ENCODE results near the gene NCBP2. TPM values are rescaled to one million over a fixed set of nuclear protein-coding genes. Genes with fewer than 3 reads are reported as not detected.

The NCBP2 gene
- total RNA-seq, 1 experiment from 2014 or later: 120 TPM

- Histone ChIP-seq H3K79me2 (ENCODE audit: insufficient read depth, low read length) (no peaks in the 10 kb centered on the region), H2BK120ac (ENCODE audit: low read depth, low read length, poor library complexity, severe bottlenecking) (no peak overlapping the region), H2BK20ac (ENCODE audit: low read depth, low read length, poor library complexity, severe bottlenecking) (no peak overlapping the region), H3K18ac (ENCODE audit: insufficient read length, low read depth, low read length) (no peak overlapping the region), H3T11ph (ENCODE audit: low read length) (no peak overlapping the region), H2AK5ac (ENCODE audit: insufficient read length, low read length) (no peak overlapping the region), H3K4me2 (ENCODE audit: insufficient read depth, insufficient read length, low read length) (no peak overlapping the region), H3K4me1 (ENCODE audit: insufficient read depth, low read length) (no peaks in the 10 kb centered on the region), H3K79me1 (ENCODE audit: insufficient read depth, low read depth, low read length, poor library complexity, severe bottlenecking) (no peaks in the 10 kb centered on the region), H2AFZ (ENCODE audit: low read length) (no peak overlapping the region), H4K5ac (ENCODE audit: insufficient read length, low read depth, low read length) (no peak overlapping the region), H4K8ac (replicated peaks; ENCODE audit: insufficient read length, low read depth, low read length) (no peak overlapping the region), H4K20me1 (ENCODE audit: control insufficient read depth, insufficient read depth, insufficient read length) (no peaks in the 10 kb centered on the region), H3K56ac (ENCODE audit: insufficient read length, low read depth, low read length) (no peak overlapping the region), H3K9me3 (ENCODE audit: control insufficient read depth, low read depth, low read length) (no peaks in the 10 kb centered on the region), H2BK12ac (ENCODE audit: insufficient read length, low read depth, low read length) (no peak overlapping the region), H3K23me2 (ENCODE audit: insufficient read length, low read depth, low read length, poor library complexity, severe bottlenecking) (no peaks in the 10 kb centered on the region), H3K27ac (ENCODE audit: insufficient read length, low read depth, low read length) (no peak overlapping the region), H3K27me3 (ENCODE audit: insufficient read depth, low read length) (no peaks in the 10 kb centered on the region), H3K23ac (ENCODE audit: insufficient read length, low read depth, low read length) (no peak overlapping the region), H3K9ac (ENCODE audit: extremely low read depth, insufficient read length, low read length) (no peak overlapping the region), H2BK15ac (ENCODE audit: low read depth, low read length) (no peak overlapping the region), H3K14ac (ENCODE audit: insufficient read depth, low read length) (no peak overlapping the region), H4K91ac (ENCODE audit: insufficient read length, low read depth, low read length) (no peak overlapping the region), H3K4ac (ENCODE audit: low read depth, low read length) (no peak overlapping the region), H2BK5ac (ENCODE audit: insufficient read length, low read length) (no peak overlapping the region)
- Mint-ChIP-seq H3K27ac (no peak overlapping the region), H3K27me3 (ENCODE audit: low read depth) (peaks cover 2% of the 10 kb centered on the region), H3K36me3 (ENCODE audit: insufficient read depth in 1 of 3, low read depth in 3 of 3) (peaks cover 0 to 5% (median 4%) of the 10 kb centered on the region in 3 experiments; a peak in 1 of 7 replicates), H3K9me3 (peaks cover 8 to 11% of the 10 kb centered on the region in 2 experiments), H3K4me1 (peaks cover 0 to 3% of the 10 kb centered on the region in 2 experiments; a peak in 1 of 4 replicates), H3K4me3 (no peak overlapping the region)
- WGBS (ENCODE audit: extremely low coverage, insufficient read length, low lambda C conversion rate): no CpG with 5 or more reads among the region's 10 CpGs
- TF ChIP-seq CTCF (conservative IDR thresholded peaks at IDR 0.05): no peak
- no peak for DNase-seq
Observed at GRCh38 chr3:196987022-196987421, 44.7 kb upstream of the NCBP2 start.
